NCI-H774 (cell line): Measurements from ENCODE around the gene DDTL.
"Not testable (repeated sequence)": the region's sequence is repeated elsewhere in the genome, so short reads cannot be mapped to it uniquely, and the experiment has no call there.

Experiments
- DNase-seq: peaks from one replicate; lab custom pipeline; 2025; lab: John Stamatoyannopoulos, UW

Gene DDTL

GRCh38 chr22:23966568-23966967 is at the start of gene DDTL:
Gene DDTL, plus strand, starts transcription at chr22:23966888. Its CDS starts 27 bp downstream, at chr22:23966915.
- DNase-seq: not testable (repeated sequence)

- not testable (repeated sequence) for DNase-seq
Observed at GRCh38 chr22:23920267-23920611, 46.4 kb upstream of the DDTL start.

- not testable (repeated sequence) for DNase-seq
Observed at GRCh38 chr22:23921586-23922201, 45.0 kb upstream of the DDTL start.

- DNase-seq: no peak
Observed at GRCh38 chr22:23922921-23923320, 43.8 kb upstream of the DDTL start.

GRCh38 chr22:23925020-23925606 is 41.6 kb upstream of the DDTL start:
- no peak for DNase-seq

- no peak for DNase-seq
Observed at GRCh38 chr22:23926561-23926960, 40.1 kb upstream of the DDTL start.

GRCh38 chr22:23938328-23939016 is 28.2 kb upstream of the DDTL start:
- no peak for DNase-seq

GRCh38 chr22:23939017-23939357 is 27.7 kb upstream of the DDTL start:
- DNase-seq: no peak

GRCh38 chr22:23940166-23940565 is 26.5 kb upstream of the DDTL start:
- DNase-seq: not testable (repeated sequence)

- DNase-seq: not testable (repeated sequence)
Observed at GRCh38 chr22:23947391-23947790, 19.3 kb upstream of the DDTL start.

GRCh38 chr22:23949764-23950163 is 16.9 kb upstream of the DDTL start:
- DNase-seq: not testable (repeated sequence)

GRCh38 chr22:23951383-23951782 is 15.3 kb upstream of the DDTL start:
- not testable (repeated sequence) for DNase-seq

- not testable (repeated sequence) for DNase-seq
Observed at GRCh38 chr22:23952794-23953405, 13.8 kb upstream of the DDTL start.

- not testable (repeated sequence) for DNase-seq
Observed at GRCh38 chr22:23953485-23953884, 13.2 kb upstream of the DDTL start.

GRCh38 chr22:23954193-23954990 is 12.3 kb upstream of the DDTL start:
- not testable (repeated sequence) for DNase-seq

- DNase-seq: not testable (repeated sequence)
Observed at GRCh38 chr22:23954991-23955305, 11.7 kb upstream of the DDTL start.

GRCh38 chr22:23955886-23956285 is 10.8 kb upstream of the DDTL start:
- DNase-seq: not testable (repeated sequence)

GRCh38 chr22:23956301-23956900 is 10.3 kb upstream of the DDTL start:
- peak; percentile 70 for DNase-seq

- not testable (repeated sequence) for DNase-seq
Observed at GRCh38 chr22:23961084-23961771, 5.5 kb upstream of the DDTL start, which contains the start of gene GSTT2B. Gene GSTT2B, minus strand, starts transcription at chr22:23961195. Its CDS starts 64 bp downstream, at chr22:23961131.

- not testable (repeated sequence) for DNase-seq
Observed at GRCh38 chr22:23966094-23966493, 594 bp upstream of the DDTL start.

GRCh38 chr22:23969071-23969470 is 2.4 kb downstream of the DDTL start:
- no peak for DNase-seq
